GM18526 (cell line): Measurements from ENCODE around the gene CLECL1.

ENCODE experiments used
- POLR2A ChIP-seq: IDR thresholded peaks from 3 replicates; pipeline ENCODE4 v1.6.1; 2011; ENCODE audit not compliant: insufficient read length; ENCODE audit errors: extremely low read depth

CLECL1 gene

DNA sequence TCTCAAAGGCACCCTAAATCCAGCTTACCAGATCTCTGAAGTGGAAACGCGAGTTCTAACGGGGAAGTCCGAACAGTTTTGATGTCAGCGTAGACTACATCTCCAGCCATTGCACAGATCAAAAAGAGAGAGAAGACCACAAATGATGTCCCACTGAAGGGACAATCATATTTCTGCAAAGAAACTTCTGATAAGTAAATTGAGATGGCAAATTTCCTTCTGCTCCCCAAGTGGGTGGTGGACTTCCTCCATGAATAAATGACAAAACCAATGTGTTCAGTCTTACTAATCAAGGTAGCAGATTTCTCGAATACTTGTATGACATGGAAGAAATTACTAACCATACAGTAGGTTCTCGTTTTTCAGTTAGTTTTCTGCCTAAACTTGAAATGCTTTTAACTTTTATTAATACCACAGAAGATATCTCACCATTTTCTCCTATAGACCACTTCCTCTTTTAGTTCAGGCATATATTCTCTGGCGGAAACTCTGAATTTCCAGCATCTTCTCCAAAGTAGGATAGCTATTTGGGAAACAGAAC is at the start of gene CLECL1:
Gene CLECL1 (minus strand): TSS at position 177 of the 541 bp plus-strand sequence.
- peak; percentile 38 for TF ChIP-seq POLR2A

DNA sequence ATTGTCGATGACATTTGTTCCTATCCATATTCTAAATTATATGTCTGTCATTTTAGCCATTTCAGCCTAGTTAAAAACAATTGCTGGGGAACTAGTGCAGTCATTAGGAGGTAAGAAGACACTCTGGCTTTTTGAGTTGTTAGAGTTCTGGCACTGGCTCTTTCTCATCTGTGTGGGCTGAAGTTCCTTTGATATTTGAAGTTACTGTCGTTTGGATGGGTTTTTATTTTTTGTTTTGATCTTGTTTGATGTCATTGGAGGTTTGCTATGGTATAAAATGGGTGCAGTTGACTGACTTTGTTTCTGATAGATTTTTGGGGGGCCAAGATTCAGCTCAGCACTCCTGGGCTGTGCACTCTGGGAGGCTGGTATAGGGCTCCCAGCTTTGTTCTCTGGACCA is 48.5 kb upstream of the CLECL1 start:
- TF ChIP-seq POLR2A, result no peak

DNA sequence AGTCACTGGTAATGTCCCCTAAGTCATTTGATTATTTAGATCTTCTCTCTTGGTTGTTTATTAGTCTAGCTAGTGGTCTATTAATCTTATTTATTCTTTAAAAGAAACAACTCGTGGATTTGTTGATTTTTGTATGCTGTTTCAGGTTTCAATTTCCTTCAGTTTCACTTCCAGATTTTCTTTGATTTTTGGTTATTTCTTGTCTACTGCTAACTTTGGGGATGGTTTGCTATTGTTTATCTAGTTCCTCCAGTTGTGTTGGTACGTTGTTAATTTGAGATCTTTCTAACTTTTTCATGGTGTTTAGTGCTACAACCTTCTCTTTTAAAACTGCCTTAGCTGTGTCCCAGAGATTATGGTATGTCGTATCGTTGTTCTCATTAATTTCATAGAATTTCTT is 46.3 kb upstream of the CLECL1 start:
- no peak for TF ChIP-seq POLR2A

- TF ChIP-seq POLR2A, result no peak
Observed at GRCh38 chr12:9776781-9777180, 43.9 kb upstream of the CLECL1 start.

GRCh38 chr12:9773216-9773877 is 40.5 kb upstream of the CLECL1 start:
- TF ChIP-seq POLR2A, result no peak

GRCh38 chr12:9763025-9763424 is 30.1 kb upstream of the CLECL1 start:
- no peak for TF ChIP-seq POLR2A

GRCh38 chr12:9762369-9762768 is 29.5 kb upstream of the CLECL1 start:
- no peak for TF ChIP-seq POLR2A

DNA sequence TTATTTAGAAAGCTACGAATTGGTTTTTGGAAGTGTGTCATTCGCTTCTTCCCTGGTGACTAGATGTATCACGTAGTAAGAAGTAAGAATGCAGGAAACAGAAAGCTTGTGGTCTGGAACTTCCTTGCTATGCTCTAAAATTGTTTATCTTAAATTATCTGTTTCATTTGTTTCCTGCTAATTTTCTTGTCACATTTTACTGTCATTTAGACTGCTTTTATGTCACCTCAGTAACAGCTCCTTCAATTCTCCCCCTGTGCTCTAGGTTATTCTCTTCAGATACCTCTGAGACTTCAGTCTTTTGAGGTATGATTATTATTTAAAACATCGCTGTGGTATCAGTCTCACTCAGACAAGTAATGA is 28.5 kb upstream of the CLECL1 start:
- no peak for TF ChIP-seq POLR2A

DNA sequence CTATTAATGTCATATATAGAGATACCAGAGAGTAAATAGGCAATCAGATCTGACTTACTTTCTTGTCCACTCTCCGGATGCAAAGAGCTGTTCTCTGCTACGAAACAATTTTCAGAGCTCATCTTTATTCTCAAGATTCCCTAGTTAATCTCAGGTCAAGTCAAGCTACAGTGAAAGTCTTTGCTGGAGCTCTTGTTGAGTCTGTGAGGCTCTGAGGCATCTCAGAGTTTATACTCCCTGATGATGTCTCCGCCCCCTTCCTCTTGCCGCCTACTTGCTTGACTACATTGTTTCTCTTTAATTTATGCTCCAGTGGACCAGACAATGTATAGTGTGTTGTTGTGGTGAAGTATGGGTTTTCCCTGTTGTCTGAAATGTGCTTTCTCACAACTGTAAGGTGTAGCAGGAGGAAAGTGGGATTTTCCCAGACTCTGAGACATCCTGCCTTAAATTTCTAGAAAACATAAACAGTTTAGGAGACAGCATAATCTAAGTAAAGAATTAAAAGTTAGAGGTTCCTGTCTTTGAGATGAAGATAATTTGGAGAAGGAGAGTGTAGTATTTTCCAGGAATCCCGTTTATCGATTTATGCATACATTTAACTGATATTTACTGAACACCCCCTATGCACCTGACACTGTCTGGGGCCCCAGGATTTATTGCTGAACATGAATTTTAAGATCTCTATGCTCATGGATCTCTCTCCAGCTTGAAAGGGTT is 28.0 kb upstream of the CLECL1 start, which contains the start of gene CD69:
Gene CD69 (minus strand): TSS at position 203 of the 720 bp plus-strand sequence. CDS start 81 bp downstream, at position 122.
- TF ChIP-seq POLR2A, result peak; percentile 95

DNA sequence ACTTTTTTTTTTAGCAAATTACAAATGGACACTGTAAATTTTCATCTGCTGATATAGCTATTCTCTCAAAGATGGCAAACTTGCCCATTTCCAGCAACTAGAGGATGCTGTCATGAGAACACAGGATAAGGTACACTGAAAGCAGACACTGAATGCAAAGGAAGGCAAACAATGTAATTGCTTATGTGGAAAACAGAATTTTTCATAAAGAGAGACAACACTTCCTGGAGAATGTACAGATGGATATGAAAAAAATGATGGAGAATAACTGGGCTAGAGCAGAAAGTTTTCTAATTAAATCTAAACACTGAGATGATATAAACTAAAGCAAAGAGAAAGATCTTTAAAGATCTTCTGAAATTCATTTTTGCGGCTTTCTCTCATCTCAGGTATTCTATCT is 27.2 kb upstream of the CLECL1 start:
- no peak for TF ChIP-seq POLR2A

GRCh38 chr12:9759694-9760093 is 26.8 kb upstream of the CLECL1 start:
- no peak for TF ChIP-seq POLR2A

- no peak for TF ChIP-seq POLR2A
Observed at GRCh38 chr12:9758119-9758518, 25.2 kb upstream of the CLECL1 start.

DNA sequence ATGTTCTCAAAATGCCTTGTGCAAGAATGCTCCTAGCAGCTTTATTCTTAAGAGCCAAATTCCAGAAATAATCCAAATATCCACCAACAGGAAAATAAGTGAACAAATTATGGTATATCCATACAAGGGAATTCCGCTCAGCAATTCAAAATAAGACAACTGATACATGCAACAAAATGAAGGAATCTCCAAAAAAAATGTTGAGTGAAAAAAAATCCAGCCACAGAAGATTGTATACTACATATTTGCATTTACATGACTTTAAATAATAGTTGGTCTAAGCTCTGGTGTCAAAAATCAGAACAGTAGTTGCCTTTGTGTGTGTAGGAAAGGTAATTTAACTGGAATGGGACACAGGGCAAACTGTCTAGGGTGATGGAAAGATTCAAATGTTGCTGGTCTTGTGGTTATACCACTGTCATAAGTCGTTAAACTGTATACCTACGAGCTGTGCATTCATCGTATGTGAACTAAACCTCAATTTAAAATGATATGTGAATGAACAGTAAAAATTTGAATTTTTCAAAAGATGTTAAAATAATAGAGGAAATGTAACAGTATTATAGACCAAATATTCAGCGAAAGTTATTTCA is 24.6 kb upstream of the CLECL1 start:
- TF ChIP-seq POLR2A, result no peak

DNA sequence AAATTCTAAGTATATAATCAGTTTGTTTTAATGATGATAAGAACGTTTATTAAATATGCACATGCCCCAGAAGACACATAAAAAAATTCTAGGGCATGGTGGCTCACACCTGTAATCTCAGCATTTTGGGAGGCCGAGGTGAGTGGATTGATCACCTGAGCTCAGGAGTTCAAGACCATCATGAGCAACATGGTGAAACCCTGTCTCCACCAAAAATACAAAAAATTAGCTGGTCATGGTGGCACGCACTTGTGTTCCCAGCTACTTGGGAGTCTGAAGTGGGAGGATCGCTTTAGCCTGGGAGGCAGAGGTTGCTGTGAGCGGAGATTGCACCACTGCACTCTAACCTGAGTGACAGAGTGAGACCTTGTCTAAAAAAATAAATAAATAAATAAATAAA is 23.8 kb upstream of the CLECL1 start:
- TF ChIP-seq POLR2A, result no peak

DNA sequence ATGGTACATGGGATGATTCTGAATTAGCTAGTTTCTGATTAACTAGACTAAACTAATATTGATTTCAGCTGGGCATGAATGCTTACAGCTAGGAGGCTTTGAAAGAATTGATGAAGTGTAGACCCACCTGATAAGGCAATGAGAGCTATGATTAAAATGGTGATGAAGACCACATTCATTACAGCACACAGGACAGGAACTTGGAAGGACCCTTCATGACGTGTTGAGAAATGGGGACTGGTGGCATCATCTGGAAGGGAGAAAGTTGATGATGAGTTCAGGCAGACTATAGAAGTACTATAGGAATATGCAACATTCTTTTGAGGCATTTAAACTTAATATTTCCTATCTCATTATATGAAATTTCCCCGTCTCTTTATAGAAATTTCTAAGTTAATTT is 23.3 kb upstream of the CLECL1 start:
- no peak for TF ChIP-seq POLR2A

- no peak for TF ChIP-seq POLR2A
Observed at GRCh38 chr12:9755567-9755966, 22.7 kb upstream of the CLECL1 start.

DNA sequence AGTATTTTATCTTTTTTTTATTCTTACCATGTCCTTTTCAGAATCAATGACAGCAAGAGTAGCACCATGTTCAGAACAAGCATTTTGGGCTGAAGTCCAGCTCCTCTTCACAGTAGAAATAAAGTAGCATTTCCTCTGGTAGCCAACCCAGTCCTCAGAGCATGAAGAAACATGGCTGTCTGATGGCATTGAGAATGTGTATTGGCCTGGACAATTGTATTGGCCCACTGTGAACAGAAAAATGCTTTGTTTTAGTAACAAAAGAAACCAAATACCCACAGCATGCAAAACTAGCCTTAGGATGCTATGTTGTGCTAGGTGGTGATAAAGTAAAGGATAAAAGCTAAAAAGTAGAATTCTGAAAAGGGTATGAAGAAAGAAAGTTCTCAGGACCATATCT is 22.1 kb upstream of the CLECL1 start:
- no peak for TF ChIP-seq POLR2A
